GM12874 (cell line): ENCODE data around the gene KIF16B.

ENCODE experiments used
- CTCF ChIP-seq: IDR thresholded peaks from 2 replicates; pipeline ENCODE4 v1.5.1; 2011; ENCODE audit warnings: low read depth, mild to moderate bottlenecking, control low read depth, low read length, moderate library complexity; ENCODE audit not compliant: insufficient read depth

KIF16B gene

GRCh38 chr20:16284385-16285100, 288.7 kb downstream of the KIF16B start:
- TF ChIP-seq CTCF: no peak

GRCh38 chr20:16283978-16284377, 289.3 kb downstream of the KIF16B start:
- no peak for TF ChIP-seq CTCF

GRCh38 chr20:16283307-16283706, 289.9 kb downstream of the KIF16B start:
- TF ChIP-seq CTCF: no peak

- TF ChIP-seq CTCF: no peak
Measured at GRCh38 chr20:16280219-16280618, 293.0 kb downstream of the KIF16B start.

- no peak for TF ChIP-seq CTCF
Measured at GRCh38 chr20:16279320-16279719, 293.9 kb downstream of the KIF16B start.

- no peak for TF ChIP-seq CTCF
Measured at GRCh38 chr20:16273812-16274555, 299.3 kb downstream of the KIF16B start.

GRCh38 chr20:16272780-16273360, 300.4 kb downstream of the KIF16B start:
- TF ChIP-seq CTCF: no peak
